ENCODE data around the gene ZNF700. TPM values are rescaled to one million over a fixed set of nuclear protein-coding genes. Genes with fewer than 3 reads are reported as not detected.
A peak's percentile ranks its signal among the peaks of the same experiment; 100 is the strongest.

The ZNF700 gene
- total and polyA plus RNA-seq, 9 of the 15 experiments (the other 6 are each of a cell fraction or from before 2014, with no cell fraction given) = 10.3 to 24.7 (median 14.1) TPM

- TF ChIP-seq CREB3L1 (IDR thresholded peaks at IDR 0.05; ENCODE audit: borderline replicate concordance, low read depth) = peak; percentile 55; the same call in 1 of the 2 replicates
- peak in 1 of 2 experiments; percentile 55; a peak in 2 of 4 replicates for TF ChIP-seq HDAC1 (IDR thresholded peaks at IDR 0.05)
- no peak for TF ChIP-seq GATAD2B (IDR thresholded peaks at IDR 0.05; ENCODE audit: borderline replicate concordance)
- TF ChIP-seq, protein P1, sequence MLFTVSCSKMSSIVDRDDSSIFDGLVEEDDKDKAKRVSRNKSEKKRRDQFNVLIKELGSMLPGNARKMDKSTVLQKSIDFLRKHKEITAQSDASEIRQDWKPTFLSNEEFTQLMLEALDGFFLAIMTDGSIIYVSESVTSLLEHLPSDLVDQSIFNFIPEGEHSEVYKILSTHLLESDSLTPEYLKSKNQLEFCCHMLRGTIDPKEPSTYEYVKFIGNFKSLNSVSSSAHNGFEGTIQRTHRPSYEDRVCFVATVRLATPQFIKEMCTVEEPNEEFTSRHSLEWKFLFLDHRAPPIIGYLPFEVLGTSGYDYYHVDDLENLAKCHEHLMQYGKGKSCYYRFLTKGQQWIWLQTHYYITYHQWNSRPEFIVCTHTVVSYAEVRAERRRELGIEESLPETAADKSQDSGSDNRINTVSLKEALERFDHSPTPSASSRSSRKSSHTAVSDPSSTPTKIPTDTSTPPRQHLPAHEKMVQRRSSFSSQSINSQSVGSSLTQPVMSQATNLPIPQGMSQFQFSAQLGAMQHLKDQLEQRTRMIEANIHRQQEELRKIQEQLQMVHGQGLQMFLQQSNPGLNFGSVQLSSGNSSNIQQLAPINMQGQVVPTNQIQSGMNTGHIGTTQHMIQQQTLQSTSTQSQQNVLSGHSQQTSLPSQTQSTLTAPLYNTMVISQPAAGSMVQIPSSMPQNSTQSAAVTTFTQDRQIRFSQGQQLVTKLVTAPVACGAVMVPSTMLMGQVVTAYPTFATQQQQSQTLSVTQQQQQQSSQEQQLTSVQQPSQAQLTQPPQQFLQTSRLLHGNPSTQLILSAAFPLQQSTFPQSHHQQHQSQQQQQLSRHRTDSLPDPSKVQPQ (CRISPR knock-in tag; IDR thresholded peaks at IDR 0.05; ENCODE audit: borderline replicate concordance) = no peak
- peak; percentile 61 for TF ChIP-seq E2F8 (IDR thresholded peaks at IDR 0.05; ENCODE audit: low read depth, partially characterized antibody)
- TF ChIP-seq ZNF511 (CRISPR knock-in tag; IDR thresholded peaks at IDR 0.05) = 0 out of 2 replicates have a peak, but pooled peaks have one; percentile 38
- peak; percentile 86 for TF ChIP-seq POLR2AphosphoS5 (IDR thresholded peaks at IDR 0.05; ENCODE audit: control insufficient read depth, insufficient read depth, low read depth, low read length)
- peak; percentile 97 for TF ChIP-seq REST (IDR thresholded peaks at IDR 0.05; ENCODE audit: borderline replicate concordance)
- TF ChIP-seq REST (CRISPR knock-in tag; IDR thresholded peaks at IDR 0.05; ENCODE audit: low read depth) = no peak
These were observed at the start of gene ZNF700 (continued) for GRCh38 chr19:11924886-11925650.
